Measurements from ENCODE around the gene RP9. TPM values are rescaled to one million over a fixed set of nuclear protein-coding genes. Genes with fewer than 3 reads are reported as not detected.
A peak's percentile ranks its signal among the peaks of the same experiment; 100 is the strongest.

The RP9 gene
- total RNA-seq, 6 experiments from 2014 or later = 3.4 to 5.8 (median 4.8) TPM

- H3K9me3 ChIP-seq = no peaks in the 10 kb centered on the region
- intact Hi-C loops (cut with DNase I) = no loop called here
- WGBS (ENCODE audit: insufficient coverage, low coverage, low lambda C conversion rate, missing lambda C conversion rate) = 67% methylated on average over 1 of the region's 1 CpG
- no peak overlapping the region for H3K4me3 ChIP-seq
- no peaks in the 10 kb centered on the region for H3K36me3 ChIP-seq
- ATAC-seq (no peak), DNase-seq (no peak)
- no peaks in the 10 kb centered on the region for H3K4me1 ChIP-seq
- no peak overlapping the region for H3K27ac ChIP-seq
- no peaks in the 10 kb centered on the region for H3K27me3 ChIP-seq
- TF ChIP-seq, protein P1, sequence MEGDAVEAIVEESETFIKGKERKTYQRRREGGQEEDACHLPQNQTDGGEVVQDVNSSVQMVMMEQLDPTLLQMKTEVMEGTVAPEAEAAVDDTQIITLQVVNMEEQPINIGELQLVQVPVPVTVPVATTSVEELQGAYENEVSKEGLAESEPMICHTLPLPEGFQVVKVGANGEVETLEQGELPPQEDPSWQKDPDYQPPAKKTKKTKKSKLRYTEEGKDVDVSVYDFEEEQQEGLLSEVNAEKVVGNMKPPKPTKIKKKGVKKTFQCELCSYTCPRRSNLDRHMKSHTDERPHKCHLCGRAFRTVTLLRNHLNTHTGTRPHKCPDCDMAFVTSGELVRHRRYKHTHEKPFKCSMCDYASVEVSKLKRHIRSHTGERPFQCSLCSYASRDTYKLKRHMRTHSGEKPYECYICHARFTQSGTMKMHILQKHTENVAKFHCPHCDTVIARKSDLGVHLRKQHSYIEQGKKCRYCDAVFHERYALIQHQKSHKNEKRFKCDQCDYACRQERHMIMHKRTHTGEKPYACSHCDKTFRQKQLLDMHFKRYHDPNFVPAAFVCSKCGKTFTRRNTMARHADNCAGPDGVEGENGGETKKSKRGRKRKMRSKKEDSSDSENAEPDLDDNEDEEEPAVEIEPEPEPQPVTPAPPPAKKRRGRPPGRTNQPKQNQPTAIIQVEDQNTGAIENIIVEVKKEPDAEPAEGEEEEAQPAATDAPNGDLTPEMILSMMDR (IDR thresholded peaks at IDR 0.05) = no peak
- no peak for TF ChIP-seq POLR2A (IDR thresholded peaks at IDR 0.05)
Measured at GRCh38 chr7:33067921-33068320, 41.3 kb downstream of the RP9 start.

- 86% methylated on average over 1 of the region's 1 CpG for WGBS (ENCODE audit: insufficient coverage, low coverage, low lambda C conversion rate, missing lambda C conversion rate)
- peaks cover 0 to 3% (median 0%) of the 10 kb centered on the region in 4 donors for H3K4me1 ChIP-seq
- DNase-seq = no peak
- no peaks in the 10 kb centered on the region for H3K9me3 ChIP-seq
- no peak for ATAC-seq
- no peaks in the 10 kb centered on the region for H3K36me3 ChIP-seq
- no peak overlapping the region for H3K4me3 ChIP-seq
- no peaks in the 10 kb centered on the region for H3K27me3 ChIP-seq
- TF ChIP-seq POLR2A (IDR thresholded peaks at IDR 0.05) = no peak
- TF ChIP-seq, protein P1 (IDR thresholded peaks at IDR 0.05) = no peak
- intact Hi-C loops (cut with DNase I) = no loop called here
- no peak overlapping the region for H3K27ac ChIP-seq
Measured at GRCh38 chr7:33066771-33067170, 42.4 kb downstream of the RP9 start.

GRCh38 chr7:33065981-33066380 is 43.2 kb downstream of the RP9 start:
- Histone ChIP-seq H3K36me3 (no peaks in the 10 kb centered on the region), H3K4me3 (no peak overlapping the region), H3K9me3 (no peaks in the 10 kb centered on the region), H3K27ac (no peak overlapping the region), H3K27me3 (no peaks in the 10 kb centered on the region), H3K4me1 (peaks cover 0 to 11% (median 2%) of the 10 kb centered on the region in 4 donors)
- WGBS (ENCODE audit: insufficient coverage, low coverage, low lambda C conversion rate, missing lambda C conversion rate) = 92% methylated on average over 1 of the region's 1 CpG
- intact Hi-C loops (cut with DNase I) = no loop called here
- DNase-seq (no peak), ATAC-seq (no peak)
- TF ChIP-seq POLR2A (IDR thresholded peaks at IDR 0.05) = no peak
- TF ChIP-seq, protein P1 (IDR thresholded peaks at IDR 0.05) = no peak

DNA sequence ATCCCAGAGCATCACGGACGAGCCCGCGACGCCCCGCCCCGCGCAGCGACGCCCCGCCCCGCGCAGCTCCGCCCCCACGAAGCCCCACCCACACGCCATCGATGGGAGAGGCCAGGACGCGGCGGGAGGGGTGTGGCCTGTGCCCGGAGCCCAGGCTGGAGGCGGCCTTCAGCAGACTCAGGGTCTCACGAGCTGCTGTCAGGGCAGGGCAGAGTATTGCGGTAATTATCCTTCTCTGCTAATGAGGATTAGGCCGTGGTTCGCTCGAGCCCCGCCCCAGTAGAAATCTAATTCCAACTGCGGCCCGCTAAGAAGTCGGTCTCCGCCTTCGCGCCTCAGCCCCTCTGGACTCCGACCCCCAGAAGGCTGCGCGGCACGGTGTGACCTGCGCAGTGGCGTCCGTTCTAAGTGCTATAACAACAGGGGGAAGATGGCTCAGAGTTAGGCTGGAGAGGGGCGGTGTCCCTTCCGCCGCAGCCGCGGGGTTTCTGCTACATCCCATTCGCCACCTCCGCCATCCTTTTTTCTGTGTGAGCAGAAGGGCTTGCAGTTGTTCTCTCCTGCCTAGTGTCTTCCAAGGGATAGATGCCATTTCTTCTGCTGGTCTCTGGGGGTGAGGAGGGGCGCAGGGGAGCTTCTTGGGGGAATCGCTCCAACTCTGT is 46.3 kb downstream of the RP9 start:
- Histone ChIP-seq H3K4me1 (peaks cover 0 to 22% (median 11%) of the 10 kb centered on the region in 4 donors), H3K27ac (peak overlapping the region; percentile 83 to 87 (median 85)), H3K36me3 (no peaks in the 10 kb centered on the region), H3K4me3 (peak overlapping the region; percentile 78 to 91 (median 89)), H3K27me3 (no peaks in the 10 kb centered on the region), H3K9me3 (no peaks in the 10 kb centered on the region)
- DNase-seq = peak; percentile 96 to 97 (median 97)
- TF ChIP-seq POLR2A (IDR thresholded peaks at IDR 0.05) = peak; percentile 25
- TF ChIP-seq, protein P1 (IDR thresholded peaks at IDR 0.05) = no peak
- WGBS (ENCODE audit: insufficient coverage, low coverage, low lambda C conversion rate, missing lambda C conversion rate) = 3% methylated on average over 24 of the region's 50 CpGs
- intact Hi-C loops (cut with DNase I) = no loop called here
- ATAC-seq = peak; percentile 98 to 99 (median 98)

All from right lobe of liver (tissue), 6 donors.